GM19463 (cell line): ENCODE results near the gene ZNF675.
A peak's percentile ranks its signal among the peaks of the same experiment; 100 is the strongest.
"Not testable (repeated sequence)": the region's sequence is repeated elsewhere in the genome, so short reads cannot be mapped to it uniquely, and the experiment has no call there.

ENCODE experiments used
- ATAC-seq: cut with Tn5 transposase; IDR thresholded peaks from one replicate; pipeline ENCODE4 v1.9.1; 2021; ENCODE audit warnings: mild to moderate bottlenecking, moderate library complexity; ENCODE audit not compliant: unreplicated experiment

Gene ZNF675

DNA sequence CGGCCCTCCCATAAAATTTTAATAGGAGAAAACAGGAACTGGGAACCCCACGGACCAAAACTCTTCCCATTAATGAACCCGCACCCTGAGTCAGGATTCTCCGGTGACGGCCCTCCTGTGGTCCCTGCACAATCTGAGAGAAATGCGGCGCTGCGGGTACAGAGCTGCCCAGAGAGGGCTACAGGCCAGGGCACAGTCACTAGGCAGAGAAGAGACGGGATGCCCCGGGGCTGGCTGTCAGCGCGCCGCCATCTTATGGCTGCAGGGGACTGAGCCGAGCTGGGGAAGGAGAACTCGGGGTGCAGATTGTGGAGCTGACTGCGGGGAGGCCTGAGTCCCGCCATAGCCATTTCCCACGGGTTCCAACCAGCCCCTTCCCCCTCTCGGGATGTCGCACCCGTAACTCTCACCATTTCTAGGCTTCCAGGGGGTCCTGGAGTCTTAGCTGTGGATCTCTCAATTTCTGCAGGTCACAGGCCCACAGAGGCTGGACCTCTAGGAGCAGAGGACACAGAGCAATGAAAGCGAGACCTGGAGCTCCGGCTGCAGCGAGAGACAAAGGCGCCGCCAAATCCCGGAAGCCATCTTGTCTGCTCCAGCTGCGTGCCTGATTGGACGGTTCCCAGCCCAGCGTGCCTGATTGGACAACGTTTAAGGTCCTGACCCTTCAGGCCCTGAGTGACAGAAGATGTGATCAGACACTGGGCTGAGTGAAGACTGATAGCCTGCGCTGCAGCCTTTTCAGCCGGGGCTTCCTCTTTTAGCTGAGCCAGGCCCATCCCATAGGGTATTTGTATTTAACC, at the start of gene ZNF675:
Gene ZNF675 (minus strand): TSS at position 592 of the 803 bp plus-strand sequence. CDS start 179 bp downstream, at position 413.
- ATAC-seq: peak; percentile 85

DNA sequence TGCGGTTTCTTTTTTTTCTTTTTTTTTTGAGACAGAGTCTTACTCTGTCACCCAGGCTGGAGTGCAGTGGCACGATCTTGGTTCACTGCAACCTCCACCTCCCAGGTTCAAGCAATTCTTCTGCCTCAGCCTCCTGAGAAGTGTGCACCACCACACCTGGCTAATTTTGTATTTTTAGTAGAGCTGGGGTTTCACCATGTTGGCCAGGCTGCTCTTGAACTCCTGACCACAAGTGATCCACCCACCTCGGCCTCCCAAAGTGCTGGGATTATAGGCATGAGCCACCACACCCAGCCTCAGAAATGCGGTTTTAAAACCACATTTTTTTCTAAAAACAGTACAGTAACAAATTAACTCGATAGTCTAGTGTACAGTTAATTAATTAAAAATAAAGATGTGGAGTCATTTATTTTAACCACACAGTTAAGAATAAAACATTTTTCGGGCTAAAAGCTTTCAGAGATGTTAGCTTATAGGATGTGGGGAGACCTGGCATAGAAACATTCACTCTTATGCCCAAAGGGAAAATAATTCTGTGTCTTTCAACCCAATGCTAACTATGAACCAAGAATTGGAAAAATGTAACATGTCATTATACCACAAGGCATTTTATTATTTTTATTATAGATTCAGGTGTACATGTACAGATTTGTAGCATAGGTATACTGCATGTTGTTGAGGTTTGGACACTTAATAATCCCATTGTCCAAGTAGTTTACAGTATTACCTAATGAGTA, 43.9 kb upstream of the ZNF675 start:
- not testable (repeated sequence) for ATAC-seq

DNA sequence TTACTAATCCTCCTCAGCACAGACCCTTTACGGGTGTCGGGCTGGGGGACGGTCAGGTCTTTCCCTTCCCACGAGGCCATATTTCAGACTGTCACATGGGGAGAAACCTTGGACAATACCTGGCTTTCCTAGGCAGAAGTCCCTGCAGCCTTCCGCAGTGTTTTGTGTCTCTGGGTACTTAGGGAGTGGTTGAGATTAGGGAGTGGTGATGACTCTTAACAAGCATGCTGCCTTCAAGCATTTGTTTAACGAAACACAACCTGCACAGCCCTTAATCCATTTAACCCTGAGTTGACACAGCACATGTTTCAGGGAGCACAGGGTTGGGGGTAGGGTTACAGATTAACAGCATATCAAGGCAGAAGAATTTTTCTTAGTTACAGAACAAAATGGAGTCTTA, 37.1 kb upstream of the ZNF675 start:
- not testable (repeated sequence) for ATAC-seq

DNA sequence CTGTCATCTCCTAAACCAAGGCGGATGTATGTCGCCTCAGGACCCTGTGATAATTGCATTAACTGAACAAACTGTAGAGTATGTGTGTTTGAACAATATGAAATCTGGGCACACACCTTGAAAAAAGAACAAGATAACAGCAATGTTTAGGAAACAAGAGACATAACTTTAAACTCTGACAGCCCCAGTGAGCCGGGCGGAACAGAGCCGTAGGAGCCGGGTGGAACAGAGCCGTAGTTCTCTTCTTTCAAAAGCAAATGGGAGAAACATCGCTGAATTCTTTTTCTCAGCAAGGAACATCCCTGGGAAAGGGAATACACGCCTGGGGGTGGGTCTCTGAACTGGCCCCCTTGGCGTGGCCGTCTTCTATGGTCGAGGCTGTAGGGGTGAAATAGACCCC, 31.8 kb upstream of the ZNF675 start:
- no peak for ATAC-seq

DNA sequence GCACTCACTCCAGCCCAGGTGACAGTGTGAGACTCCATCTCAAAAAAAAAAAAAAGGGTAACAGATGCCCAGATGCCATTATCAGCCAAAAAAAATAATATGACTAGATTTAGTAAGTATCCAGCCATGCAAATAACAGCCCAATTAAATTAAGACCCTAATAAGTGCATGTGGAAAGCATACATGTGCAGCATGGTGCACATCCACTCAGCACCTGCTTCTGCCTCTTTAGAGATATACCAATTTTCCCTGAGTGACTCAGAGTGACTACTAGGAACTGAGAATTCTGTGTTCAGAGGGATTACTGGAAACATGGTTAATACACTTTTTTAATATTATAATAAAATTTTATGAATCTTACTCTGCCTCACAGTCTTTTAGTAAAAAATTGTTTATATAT, 29.8 kb upstream of the ZNF675 start:
- ATAC-seq: no peak

DNA sequence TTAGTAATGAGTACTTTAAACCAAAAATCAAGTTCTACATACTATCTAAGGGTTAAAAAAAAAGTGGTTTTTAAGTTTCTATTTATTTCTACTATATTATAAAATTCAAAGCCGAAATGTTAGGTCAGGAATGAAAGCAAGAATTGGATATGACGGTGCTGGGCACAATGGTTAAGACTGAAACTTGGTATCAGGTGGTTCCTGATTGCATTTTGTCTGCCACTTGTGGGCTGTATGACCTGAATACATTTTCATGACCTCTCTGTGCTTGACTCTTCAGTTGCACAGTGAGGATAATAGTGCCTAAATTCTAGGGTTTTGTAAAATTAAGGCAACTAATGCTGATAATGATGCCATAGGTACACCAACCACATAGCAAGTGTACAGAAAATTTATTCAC, 22.3 kb upstream of the ZNF675 start:
- no peak for ATAC-seq

DNA sequence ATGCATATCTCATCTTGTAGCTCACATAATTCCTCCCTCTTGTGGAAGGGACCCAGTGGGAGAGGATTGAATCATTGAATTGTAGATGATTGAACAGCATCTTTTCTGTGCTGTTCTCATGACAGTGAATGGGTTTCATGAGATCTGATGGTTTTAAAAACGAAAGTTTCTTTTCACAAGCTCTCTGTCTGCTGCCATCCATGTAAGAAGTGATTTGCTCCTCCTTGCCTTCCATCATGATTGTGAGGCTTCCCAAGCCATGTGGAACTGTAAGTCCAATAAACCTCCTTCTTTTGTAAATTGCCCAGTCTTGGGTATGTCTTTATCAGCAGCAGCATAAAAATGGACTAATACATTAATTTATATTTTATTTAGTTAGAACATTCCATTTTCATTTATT, 19.6 kb upstream of the ZNF675 start:
- no peak for ATAC-seq

DNA sequence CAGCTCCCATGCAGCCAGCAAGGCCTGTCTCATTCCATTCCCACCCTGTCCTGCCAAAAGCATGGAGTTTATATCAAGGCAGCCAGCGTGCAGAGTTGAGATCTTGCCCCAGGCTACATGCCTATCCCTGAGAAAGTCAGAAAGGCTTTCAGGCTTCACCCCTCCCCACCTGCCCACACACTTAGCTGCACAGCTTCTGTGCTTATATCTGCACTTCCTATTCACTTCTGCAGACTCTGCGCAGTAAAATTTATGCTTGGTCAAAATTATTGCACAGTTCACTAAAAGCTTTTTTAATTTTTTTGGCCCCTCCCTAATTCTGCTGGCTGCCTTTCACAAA, 12.5 kb upstream of the ZNF675 start:
- no peak for ATAC-seq

DNA sequence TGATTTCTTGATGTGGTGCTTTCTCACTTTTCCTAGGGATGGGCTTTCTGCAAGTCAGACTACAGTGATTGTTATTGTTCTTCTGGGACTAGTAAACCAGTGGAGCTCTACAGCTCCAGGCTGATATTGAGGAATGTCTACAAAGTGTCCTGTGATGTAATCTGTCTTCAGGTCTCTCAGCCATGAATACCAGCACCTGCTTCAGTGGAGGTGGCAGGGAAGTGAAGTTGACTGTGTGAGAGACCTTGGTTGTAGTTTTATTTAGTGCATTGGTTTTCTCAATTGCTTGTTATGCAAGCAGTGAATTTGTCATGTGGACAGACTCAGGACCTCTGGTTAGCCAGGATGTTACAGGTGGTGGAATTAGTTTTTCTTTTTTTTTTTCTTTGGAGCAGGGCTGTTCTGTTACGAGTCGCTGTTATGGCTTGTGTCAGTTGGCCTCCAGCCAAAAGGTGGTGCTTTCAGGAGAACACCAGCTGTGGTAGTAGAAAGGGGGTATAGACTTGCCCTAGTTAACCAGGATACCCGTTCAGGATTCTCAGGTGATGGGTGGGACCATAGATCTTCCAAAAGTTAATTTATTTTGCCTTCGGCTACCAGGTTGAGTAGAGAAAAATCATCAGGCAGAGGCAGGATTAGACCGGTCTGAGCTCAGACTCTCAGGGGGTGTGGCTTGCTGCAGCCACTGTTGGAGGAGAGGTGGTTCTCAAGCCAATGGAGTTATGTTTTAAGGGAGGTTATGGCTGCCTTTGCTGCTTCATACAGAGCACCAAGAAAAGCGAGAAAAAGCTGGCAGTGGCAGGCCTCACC, 11.9 kb upstream of the ZNF675 start:
- no peak for ATAC-seq

DNA sequence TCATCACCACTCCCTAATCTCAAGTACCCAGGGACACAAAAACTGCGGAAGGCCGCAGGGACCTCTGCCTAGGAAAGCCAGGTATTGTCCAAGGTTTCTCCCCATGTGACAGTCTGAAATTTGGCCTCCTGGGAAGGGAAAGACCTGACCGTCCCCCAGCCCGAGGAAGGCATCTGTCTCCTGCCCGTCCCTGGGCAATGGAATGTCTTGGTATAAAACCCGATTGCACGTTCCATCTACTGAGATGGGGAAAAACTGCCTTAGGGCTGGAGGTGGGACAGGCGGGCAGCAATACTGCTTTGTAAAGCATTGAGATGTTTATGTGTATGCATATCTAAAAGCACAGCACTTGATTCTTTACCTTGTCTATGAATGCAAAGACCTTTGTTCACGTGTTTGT, 5.9 kb upstream of the ZNF675 start:
- not testable (repeated sequence) for ATAC-seq

DNA sequence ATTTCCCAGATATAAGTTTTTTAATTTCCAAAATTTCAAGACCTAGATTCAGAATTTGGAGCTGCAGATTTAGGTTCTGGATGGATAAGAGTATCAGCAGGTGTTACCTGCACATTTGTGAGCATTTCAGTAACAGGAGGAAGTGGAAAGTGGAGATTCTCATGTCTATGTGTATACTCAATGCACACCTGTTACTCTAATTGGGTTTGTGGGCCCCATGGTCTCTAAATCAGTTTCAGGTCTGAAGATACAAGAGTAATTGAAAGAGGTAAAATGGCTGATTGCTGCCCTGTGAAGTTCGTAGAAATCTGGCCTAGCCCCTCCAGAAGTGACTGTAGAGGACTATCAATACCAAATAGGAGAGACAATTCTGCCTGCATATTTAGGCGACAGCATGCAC, 13.9 kb downstream of the ZNF675 start:
- ATAC-seq: no peak

DNA sequence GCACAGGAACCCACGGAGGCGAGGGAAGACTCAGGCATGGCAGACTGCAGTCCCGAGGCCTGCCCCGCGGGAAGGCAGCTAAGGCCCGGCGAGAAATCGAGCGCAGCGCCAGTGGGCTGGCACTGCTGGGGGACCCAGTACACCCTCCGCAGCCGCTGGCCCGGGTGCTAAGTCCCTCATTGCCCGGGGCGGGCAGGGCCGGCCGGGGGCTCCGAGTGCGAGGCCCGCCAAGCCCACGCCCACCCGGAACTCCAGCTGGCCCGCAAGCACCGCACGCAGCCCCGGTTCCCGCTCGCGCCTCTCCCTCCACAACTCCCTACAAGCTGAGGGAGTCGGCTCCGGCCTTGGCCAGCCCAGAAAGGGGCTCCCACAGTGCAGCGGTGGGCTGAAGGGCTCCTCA, 18.4 kb downstream of the ZNF675 start:
- not testable (repeated sequence) for ATAC-seq

DNA sequence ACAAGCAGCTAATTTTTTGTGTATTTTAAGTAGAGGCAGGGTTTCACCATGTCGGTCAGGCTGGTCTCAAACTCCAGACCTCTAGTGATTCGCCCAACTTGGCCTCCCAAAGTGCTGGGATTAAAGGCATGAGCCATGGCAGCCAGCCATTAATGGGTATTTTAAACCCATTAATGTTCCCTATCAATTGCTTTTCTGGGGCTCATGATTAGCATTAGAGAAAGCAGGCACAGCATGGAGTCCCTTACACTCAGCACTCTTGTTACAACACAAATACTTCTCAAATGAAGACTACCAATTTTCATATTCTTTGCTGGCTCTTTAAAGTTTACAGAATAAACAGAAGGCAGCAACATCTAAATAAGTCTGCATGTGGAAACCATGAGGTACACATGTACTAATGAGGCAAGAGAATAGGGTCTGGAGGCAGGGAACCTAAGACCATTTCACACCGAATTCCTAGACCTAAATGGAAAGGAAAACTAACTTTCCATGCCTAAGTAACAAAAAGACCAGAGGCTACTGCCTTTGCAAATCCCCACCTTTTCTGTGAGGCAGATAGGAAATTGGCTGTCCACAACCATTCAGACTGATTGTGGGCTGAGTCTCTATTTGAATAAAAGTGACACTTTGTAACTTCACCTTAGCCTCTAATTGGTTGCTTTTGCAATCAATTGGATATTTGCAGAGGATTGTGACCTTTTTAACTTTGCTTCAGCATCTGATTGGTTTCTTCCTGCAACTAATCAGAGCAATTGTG, 21.2 kb downstream of the ZNF675 start:
- ATAC-seq: no peak

DNA sequence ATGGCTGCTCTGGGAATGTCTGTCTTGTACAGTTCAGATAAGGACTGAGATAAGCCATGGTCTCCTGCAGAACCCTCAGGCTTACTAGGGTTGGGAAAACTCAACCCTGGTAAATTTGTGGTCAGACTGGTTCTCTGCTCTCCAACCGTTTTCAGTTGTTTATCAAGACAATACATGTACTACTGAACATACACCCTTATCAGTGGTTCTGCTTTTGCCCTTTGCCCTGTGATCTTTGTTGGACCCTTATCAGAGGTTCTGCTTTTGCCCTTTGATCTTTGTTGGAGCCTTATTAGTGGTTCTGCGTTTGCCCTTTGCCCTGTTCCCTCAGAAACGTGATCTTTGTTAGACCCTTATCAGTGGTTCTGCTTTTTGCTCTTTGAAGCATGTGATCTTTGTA, 37.2 kb downstream of the ZNF675 start:
- ATAC-seq: not testable (repeated sequence)
